Natural killer cell (primary cell): ENCODE measurements around the gene PLA2G6. TPM values are rescaled to one million over a fixed set of nuclear protein-coding genes. Genes with fewer than 3 reads are reported as not detected.

ENCODE experiments used
- ATAC-seq, 3 donors: fragments of 150-1000 bp in 2 of 3; fragments of 200-7000 bp in 1 of 3; cut with Tn5 transposase; 1 replicate in 1 of 3; 2 replicates in 2 of 3; pipeline ENCODE4 v1.10.0; 2021; ENCODE audit warnings: mild to moderate bottlenecking in 2 of 3, moderate library complexity in 2 of 3
- DNase-seq, 2 donors: peaks; one replicate each; pipeline versions ENCODE4 v3.0.0 to v3.0.0-alpha.2; 2013 to 2021; ENCODE audit warnings: mixed read lengths in 1 of 2
- H3K27ac ChIP-seq: one replicate; pipeline ENCODE4 v1.5.1; 2013; ENCODE audit warnings: mild to moderate bottlenecking, low read length
- H3K27me3 ChIP-seq: one replicate; pipeline ENCODE4 v1.6.1; 2013; ENCODE audit warnings: low read length; ENCODE audit not compliant: control insufficient read depth, insufficient read depth
- H3K36me3 ChIP-seq: one replicate; pipeline ENCODE4 v1.6.1; 2013; ENCODE audit warnings: low read length; ENCODE audit not compliant: control insufficient read depth, insufficient read depth
- H3K4me1 ChIP-seq: one replicate; pipeline ENCODE4 v1.6.1; 2013; ENCODE audit warnings: low read length; ENCODE audit not compliant: control insufficient read depth, insufficient read depth
- H3K4me3 ChIP-seq: one replicate; pipeline ENCODE4 v1.5.1; 2013; ENCODE audit warnings: low read length
- H3K9me3 ChIP-seq: one replicate; pipeline ENCODE4 v1.6.1; 2013; ENCODE audit warnings: low read length; ENCODE audit not compliant: control insufficient read depth, insufficient read depth
- H3K27ac Mint-ChIP-seq, 2 donors: one replicate each; pipeline ENCODE4 v1.8.0; 2022; ENCODE audit warnings: mild to moderate bottlenecking in 2 of 2, mixed read lengths in 2 of 2, moderate library complexity in 1 of 2
- H3K27me3 Mint-ChIP-seq, 2 donors: one replicate each; pipeline ENCODE4 v1.8.0; 2022; ENCODE audit warnings: low read depth in 2 of 2, mixed read lengths in 2 of 2
- H3K36me3 Mint-ChIP-seq: one replicate; pipeline ENCODE4 v1.8.0; 2022; ENCODE audit warnings: mixed read lengths
- H3K4me1 Mint-ChIP-seq, 2 donors: one replicate each; pipeline ENCODE4 v1.8.0; 2022; ENCODE audit warnings: mixed read lengths in 2 of 2
- H3K4me3 Mint-ChIP-seq: one replicate; pipeline ENCODE4 v1.8.0; 2022; ENCODE audit warnings: mild to moderate bottlenecking, moderate library complexity, mixed read lengths
- H3K9me3 Mint-ChIP-seq, 2 donors: one replicate each; pipeline ENCODE4 v1.8.0; 2022; ENCODE audit warnings: mixed read lengths in 2 of 2
- WGBS: methylation state at CpG from one replicate; pipeline ENCODE4 v1.1.7; 2013; ENCODE audit warnings: missing lambda C conversion rate; ENCODE audit not compliant: insufficient coverage; 5-methylcytosine and 5-hydroxymethylcytosine counted together
- intact Hi-C: fragments of 100-400 bp; cut with micrococcal nuclease; formaldehyde crosslinking; loops from one replicate; pipeline ENCODE4 v1.14.2; 2022
- total RNA-seq, 4 donors: library from RNA; stranded (reverse); fragments of 120-200 nt in 1 of 4; gene quantifications; one replicate each; pipeline versions ENCODE4 v1.2.3 to v1.2.4, GENCODE V29; 2013 to 2022
- TF ChIP-seq, protein P1 (sequence below): fragments of 200-600 bp; IDR thresholded peaks from one replicate; pipeline ENCODE4 v1.8.0; 2022; ENCODE audit warnings: antibody characterized with exemption

PLA2G6 gene
- total RNA-seq, 3 donors from 2014 or later (not counting 1 experiment from before 2014, with no cell fraction given): 137 to 167 (median 145) TPM

- Histone ChIP-seq H3K27me3 (no peaks in the 10 kb centered on the region), H3K4me1 (peaks cover 7% of the 10 kb centered on the region), H3K9me3 (no peaks in the 10 kb centered on the region), H3K36me3 (no peaks in the 10 kb centered on the region), H3K27ac (no peak overlapping the region), H3K4me3 (no peak overlapping the region)
- intact Hi-C loops: no loop called here
- H3K4me3 Mint-ChIP-seq: no peak overlapping the region
- H3K27ac Mint-ChIP-seq: no peak overlapping the region
- TF ChIP-seq, protein P1, sequence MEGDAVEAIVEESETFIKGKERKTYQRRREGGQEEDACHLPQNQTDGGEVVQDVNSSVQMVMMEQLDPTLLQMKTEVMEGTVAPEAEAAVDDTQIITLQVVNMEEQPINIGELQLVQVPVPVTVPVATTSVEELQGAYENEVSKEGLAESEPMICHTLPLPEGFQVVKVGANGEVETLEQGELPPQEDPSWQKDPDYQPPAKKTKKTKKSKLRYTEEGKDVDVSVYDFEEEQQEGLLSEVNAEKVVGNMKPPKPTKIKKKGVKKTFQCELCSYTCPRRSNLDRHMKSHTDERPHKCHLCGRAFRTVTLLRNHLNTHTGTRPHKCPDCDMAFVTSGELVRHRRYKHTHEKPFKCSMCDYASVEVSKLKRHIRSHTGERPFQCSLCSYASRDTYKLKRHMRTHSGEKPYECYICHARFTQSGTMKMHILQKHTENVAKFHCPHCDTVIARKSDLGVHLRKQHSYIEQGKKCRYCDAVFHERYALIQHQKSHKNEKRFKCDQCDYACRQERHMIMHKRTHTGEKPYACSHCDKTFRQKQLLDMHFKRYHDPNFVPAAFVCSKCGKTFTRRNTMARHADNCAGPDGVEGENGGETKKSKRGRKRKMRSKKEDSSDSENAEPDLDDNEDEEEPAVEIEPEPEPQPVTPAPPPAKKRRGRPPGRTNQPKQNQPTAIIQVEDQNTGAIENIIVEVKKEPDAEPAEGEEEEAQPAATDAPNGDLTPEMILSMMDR: no peak
- H3K36me3 Mint-ChIP-seq: no peaks in the 10 kb centered on the region
- H3K4me1 Mint-ChIP-seq: peaks cover 8 to 15% of the 10 kb centered on the region in 2 donors
- peaks cover 0 to 7% of the 10 kb centered on the region in 2 donors for H3K27me3 Mint-ChIP-seq
- DNase-seq (no peak), ATAC-seq (no peak)
- H3K9me3 Mint-ChIP-seq: no peaks in the 10 kb centered on the region
- 94% methylated on average over 14 of the region's 14 CpGs for WGBS
Observed at GRCh38 chr22:38191055-38191454, 9.4 kb upstream of the PLA2G6 start.

GRCh38 chr22:38190581-38190980 is 9.0 kb upstream of the PLA2G6 start:
- intact Hi-C loops: no loop called here
- peaks cover 0 to 7% of the 10 kb centered on the region in 2 donors for H3K27me3 Mint-ChIP-seq
- H3K36me3 ChIP-seq: no peaks in the 10 kb centered on the region
- 87% methylated on average over 4 of the region's 6 CpGs for WGBS
- H3K4me3 ChIP-seq: no peak overlapping the region
- TF ChIP-seq, protein P1: no peak
- H3K4me1 Mint-ChIP-seq: peaks cover 8 to 15% of the 10 kb centered on the region in 2 donors
- no peak overlapping the region for H3K27ac Mint-ChIP-seq
- ATAC-seq (no peak), DNase-seq (no peak)
- peaks cover 7% of the 10 kb centered on the region for H3K4me1 ChIP-seq
- no peak overlapping the region for H3K27ac ChIP-seq
- no peaks in the 10 kb centered on the region for H3K9me3 Mint-ChIP-seq
- no peaks in the 10 kb centered on the region for H3K9me3 ChIP-seq
- H3K36me3 Mint-ChIP-seq: no peaks in the 10 kb centered on the region
- H3K27me3 ChIP-seq: no peaks in the 10 kb centered on the region
- H3K4me3 Mint-ChIP-seq: no peak overlapping the region

- TF ChIP-seq, protein P1: no peak
- Histone ChIP-seq H3K9me3 (no peaks in the 10 kb centered on the region), H3K4me1 (no peaks in the 10 kb centered on the region), H3K27ac (no peak overlapping the region), H3K4me3 (no peak overlapping the region), H3K36me3 (no peaks in the 10 kb centered on the region), H3K27me3 (no peaks in the 10 kb centered on the region)
- Mint-ChIP-seq H3K4me3 (no peak overlapping the region), H3K9me3 (no peaks in the 10 kb centered on the region), H3K27me3 (peaks cover 0 to 7% of the 10 kb centered on the region in 2 donors), H3K27ac (no peak overlapping the region), H3K4me1 (peaks cover under 1 to 7% of the 10 kb centered on the region in 2 donors), H3K36me3 (no peaks in the 10 kb centered on the region)
- intact Hi-C loops: no loop called here
- ATAC-seq: no peak
- 81% methylated on average over 3 of the region's 3 CpGs for WGBS
- DNase-seq: no peak
Observed at GRCh38 chr22:38189104-38189503, 7.5 kb upstream of the PLA2G6 start.
